Activated gamma-delta T cell treated with Interleukin-2 at 50 U/mL for 16 hours (primary cell): ENCODE measurements around the gene UCHL1.
"Not testable (repeated sequence)": the region's sequence is repeated elsewhere in the genome, so short reads cannot be mapped to it uniquely, and the experiment has no call there.

Source experiments
- DNase-seq: peaks from one replicate; pipeline ENCODE4 v3.0.0-alpha.2; 2020

UCHL1 gene

GRCh38 chr4:41241919-41242318 is 14.8 kb upstream of the UCHL1 start:
- DNase-seq = no peak

GRCh38 chr4:41245983-41246382 is 10.7 kb upstream of the UCHL1 start:
- no peak for DNase-seq

DNA sequence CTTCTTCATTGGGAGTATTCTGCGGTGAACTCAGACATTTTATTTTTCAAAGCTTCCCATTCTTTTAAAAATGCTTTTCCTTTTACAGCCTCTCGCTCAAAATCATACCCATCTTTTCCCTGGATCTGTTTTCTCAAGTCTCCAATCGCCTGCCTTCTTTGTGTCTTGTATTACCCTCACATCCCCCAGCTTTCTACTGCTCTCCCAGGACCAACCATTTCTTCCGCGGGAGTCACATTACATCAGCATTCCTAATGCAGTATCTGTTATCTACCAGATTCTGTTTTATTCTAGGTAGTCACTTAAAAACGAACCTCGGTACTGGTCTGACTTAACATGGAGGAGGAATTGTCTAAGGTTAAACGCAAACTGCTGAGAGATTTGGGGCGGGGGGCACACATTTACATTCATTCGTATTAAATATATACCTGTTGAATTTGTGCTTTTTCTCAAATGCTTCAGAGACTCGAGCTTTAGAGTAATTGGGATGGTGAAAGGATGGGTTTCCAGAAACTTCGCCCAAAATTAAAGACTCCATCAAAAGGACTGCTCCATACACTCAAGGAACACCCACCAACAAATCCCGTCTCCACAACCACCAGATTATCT is 493 bp upstream of the UCHL1 start:
- DNase-seq = no peak

DNA sequence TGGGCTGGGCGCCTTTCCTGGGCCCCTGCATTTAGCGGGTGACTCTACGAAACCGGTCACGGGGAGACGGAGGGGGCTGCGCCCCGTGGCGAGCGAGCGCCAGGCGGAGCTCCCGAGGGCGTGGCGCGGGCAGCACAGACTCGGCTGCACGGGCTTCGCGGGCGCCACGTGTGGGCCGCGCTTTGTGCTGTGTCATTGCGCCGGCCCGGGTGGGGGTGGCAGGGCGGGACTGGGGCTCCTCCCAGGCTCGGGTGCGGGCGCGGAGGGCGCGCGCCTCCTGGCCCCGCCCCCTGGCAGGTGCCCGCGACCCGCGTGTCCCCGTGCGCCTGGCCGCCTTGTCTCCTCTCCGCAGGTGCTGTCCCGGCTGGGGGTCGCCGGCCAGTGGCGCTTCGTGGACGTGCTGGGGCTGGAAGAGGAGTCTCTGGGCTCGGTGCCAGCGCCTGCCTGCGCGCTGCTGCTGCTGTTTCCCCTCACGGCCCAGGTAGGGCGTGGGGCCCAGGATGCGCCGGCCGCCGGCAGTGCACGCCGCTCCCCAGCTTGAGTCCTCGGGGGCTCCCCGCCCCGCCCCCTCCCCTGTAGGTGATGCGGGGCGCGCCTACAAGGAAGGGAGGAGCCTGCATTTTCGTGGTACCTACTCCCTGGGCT is 651 bp downstream of the UCHL1 start:
- no peak for DNase-seq

DNA sequence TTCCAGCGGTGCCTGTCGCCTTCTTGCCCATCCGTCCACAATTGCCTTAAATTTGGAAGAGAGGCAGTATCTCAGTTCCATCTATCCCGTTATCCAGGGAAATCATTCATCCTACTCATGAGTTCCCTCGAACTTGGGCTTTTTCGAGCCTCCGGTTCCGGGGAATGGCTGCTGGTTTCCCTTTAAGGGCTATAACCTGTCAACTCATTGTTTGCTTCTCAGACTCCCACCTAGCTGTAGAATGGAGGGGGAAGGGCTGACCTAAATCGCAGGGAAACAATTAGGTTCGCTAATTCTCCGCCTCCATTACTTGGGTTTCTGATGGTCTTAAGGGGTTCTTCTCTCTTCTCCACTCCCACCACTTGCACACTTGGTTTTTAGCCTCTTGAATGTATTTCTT is 1.2 kb downstream of the UCHL1 start:
- no peak for DNase-seq

- DNase-seq = no peak
Measured at GRCh38 chr4:41258783-41259182, 2.1 kb downstream of the UCHL1 start.

- DNase-seq = no peak
Measured at GRCh38 chr4:41260116-41260733, 3.5 kb downstream of the UCHL1 start.

GRCh38 chr4:41262198-41262597 is 5.5 kb downstream of the UCHL1 start:
- no peak for DNase-seq

GRCh38 chr4:41264212-41264611 is 7.5 kb downstream of the UCHL1 start:
- no peak for DNase-seq

DNA sequence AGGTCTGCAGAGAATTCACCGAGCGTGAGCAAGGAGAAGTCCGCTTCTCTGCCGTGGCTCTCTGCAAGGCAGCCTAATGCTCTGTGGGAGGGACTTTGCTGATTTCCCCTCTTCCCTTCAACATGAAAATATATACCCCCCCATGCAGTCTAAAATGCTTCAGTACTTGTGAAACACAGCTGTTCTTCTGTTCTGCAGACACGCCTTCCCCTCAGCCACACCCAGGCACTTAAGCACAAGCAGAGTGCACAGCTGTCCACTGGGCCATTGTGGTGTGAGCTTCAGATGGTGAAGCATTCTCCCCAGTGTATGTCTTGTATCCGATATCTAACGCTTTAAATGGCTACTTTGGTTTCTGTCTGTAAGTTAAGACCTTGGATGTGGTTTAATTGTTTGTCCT is 11.3 kb downstream of the UCHL1 start:
- DNase-seq = no peak

GRCh38 chr4:41268721-41269517 is 12.2 kb downstream of the UCHL1 start:
- DNase-seq = no peak

- DNase-seq = no peak
Measured at GRCh38 chr4:41269682-41270081, 13.0 kb downstream of the UCHL1 start.

DNA sequence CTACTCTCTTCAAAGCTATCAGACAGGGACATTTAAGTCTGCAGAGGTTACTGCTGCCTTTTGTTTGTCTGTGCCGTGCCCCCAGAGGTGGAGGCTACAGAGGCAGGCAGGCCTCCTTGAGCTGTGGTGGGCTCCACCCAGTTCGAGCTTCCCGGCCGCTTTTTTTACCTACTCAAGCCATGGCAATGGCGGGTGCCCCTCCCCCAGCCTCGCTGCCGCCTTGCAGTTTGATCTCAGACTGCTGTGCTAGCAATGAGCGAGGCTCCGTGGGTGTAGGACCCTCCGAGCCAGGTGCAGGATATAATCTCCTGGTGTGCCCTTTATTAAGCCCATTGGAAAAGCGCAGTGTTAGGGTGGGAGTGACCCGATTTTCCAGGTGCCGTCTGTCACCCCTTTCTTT is 19.2 kb downstream of the UCHL1 start:
- DNase-seq = not testable (repeated sequence)

DNA sequence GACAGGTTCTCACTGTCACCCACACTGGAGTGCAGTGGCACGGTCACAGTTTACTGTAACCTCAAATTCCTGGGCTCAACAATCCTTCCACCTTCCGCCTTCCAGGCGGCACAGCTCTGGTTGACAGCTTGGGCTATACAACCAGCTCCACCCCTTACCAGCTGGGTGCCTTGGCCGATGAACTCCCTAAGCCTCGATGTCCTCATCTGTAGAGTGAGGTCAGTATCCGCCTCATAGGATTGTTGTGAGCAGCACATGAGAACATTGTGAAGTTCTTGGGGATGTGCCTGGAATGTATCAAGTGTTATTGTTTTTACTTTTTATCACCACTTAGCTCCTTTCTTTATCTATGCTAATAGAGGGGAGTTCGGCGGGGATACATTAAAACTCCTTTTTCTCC is 23.3 kb downstream of the UCHL1 start:
- DNase-seq = no peak

DNA sequence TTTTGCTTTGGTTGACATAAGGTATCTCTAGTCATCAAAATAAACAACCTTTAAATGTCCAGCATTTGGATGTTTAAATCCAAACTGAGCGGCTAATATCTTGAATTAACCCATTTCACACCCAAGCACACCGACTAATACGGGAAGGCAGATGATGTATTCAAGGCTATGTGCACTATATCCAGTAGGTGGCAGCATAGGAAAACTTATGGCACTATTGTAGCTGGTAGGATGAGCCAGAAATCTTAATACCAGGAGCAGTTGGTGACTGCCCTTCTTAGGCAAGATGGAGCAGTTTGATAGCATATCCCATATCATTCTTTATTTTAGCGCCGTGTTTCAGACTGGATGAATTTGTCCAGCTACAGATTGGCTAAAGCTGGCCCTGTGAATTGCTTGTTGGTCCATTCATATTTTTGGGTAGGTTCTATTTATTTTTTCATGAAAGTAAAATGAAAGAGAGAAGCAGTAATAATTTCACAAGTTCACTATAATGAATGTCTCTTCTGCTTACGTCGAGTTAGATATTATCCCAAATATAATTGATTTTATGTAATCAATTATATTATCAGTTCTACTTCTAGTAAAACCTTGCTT is 24.4 kb downstream of the UCHL1 start:
- DNase-seq = no peak

- DNase-seq = no peak
Measured at GRCh38 chr4:41282366-41282765, 25.6 kb downstream of the UCHL1 start.

DNA sequence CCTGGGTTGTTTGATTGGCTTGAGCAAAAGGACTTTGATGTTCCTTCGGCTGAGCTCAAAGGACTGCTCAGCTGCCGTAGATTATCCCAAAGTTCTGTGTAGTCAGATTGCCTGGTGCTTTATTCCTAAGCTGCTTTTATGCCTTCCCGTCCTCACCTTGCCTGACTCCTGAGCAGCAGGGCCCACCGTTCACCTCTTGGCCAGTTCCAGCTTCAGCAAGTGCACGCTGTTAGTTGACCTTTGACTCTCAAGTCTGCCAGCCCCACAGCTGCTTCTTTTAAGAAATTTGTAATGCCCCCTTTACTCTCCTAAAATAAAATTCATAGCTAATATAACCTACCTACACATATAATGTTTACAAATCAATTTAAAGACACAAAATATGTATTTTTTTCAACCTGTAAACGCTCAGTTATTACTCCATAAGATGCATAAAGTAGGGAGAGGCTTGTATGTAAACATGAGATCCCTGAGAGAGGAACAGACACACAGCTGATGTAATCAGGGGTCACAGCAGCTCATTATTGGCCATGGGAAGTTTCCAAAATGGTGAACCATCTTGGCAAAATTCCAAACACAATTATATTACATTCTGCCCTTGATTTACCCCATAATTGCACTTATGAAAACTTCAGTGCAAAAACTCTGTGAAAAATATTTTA is 28.6 kb downstream of the UCHL1 start:
- DNase-seq = no peak

DNA sequence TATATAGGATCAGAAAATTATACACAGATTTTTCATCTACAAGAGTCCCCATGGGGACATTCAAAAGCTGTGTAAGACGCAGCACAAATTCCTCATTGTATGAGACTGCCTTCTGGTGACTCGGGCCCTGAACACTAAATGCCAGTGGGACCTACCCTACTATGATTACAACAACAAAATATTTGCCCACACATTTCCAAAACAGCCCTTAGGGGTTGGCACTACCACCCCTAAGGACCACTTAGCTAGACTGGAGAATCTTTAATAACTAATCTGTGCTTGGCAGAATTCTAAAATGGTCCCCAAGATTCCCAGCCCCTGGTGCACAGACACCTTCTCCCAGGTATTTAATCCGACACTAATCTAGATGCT is 29.1 kb downstream of the UCHL1 start:
- DNase-seq = no peak

GRCh38 chr4:41287005-41287404 is 30.3 kb downstream of the UCHL1 start:
- no peak for DNase-seq

- DNase-seq = no peak
Measured at GRCh38 chr4:41287852-41288251, 31.1 kb downstream of the UCHL1 start.

GRCh38 chr4:41288254-41288653 is 31.5 kb downstream of the UCHL1 start:
- DNase-seq = no peak

DNA sequence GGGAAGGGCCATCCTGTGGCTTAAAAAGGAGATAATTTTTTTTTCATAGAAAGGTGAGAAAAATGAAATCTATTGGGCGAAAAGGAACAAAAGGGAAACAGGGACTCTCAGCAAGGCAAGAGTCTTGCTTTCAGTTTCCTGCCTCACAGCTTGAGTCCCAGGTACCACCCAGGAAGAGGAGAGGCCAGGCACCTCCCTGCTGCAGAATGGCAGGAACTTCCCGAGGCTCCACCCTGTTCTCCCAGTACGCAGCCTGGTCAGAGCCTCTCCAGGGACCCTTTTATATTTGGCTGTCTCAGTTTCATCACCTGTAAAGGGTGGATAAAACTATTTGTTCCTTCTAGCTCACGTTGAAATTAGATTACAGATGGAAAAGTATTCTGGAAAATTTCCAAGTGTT is 33.8 kb downstream of the UCHL1 start:
- no peak for DNase-seq
